GM23338 (cell line): ENCODE measurements around the gene LAMTOR5. TPM values are rescaled to one million over a fixed set of nuclear protein-coding genes. Genes with fewer than 3 reads are reported as not detected.

ENCODE experiments used
- EZH2 ChIP-seq: fragments of 200-600 bp; sonication (generic); IDR thresholded peaks from one replicate; pipeline ENCODE4 v1.8.0; 2017; ENCODE audit warnings: antibody characterized with exemption, mild to moderate bottlenecking, low read depth; ENCODE audit not compliant: unreplicated experiment
- EZH2phosphoT487 ChIP-seq: fragments of 200-600 bp; sonication (generic); IDR thresholded peaks from one replicate; pipeline ENCODE4 v1.8.1; 2018; ENCODE audit warnings: antibody characterized with exemption; ENCODE audit not compliant: unreplicated experiment
- polyA plus RNA-seq: library from polyadenylated mRNA; unstranded; fragments of >200 nt; fragmentation: Nextera tagmentation; extraction: Ambion mirVana; gene quantifications from 2 replicates; pipeline ENCODE4 v1.2.1, GENCODE V29; 2016
- total RNA-seq: library from RNA; depleted of rRNA; stranded (reverse); fragments of >200 nt; shearing (Covaris generic); gene quantifications from 2 replicates; pipeline ENCODE4 v1.2.3, GENCODE V29; 2014
- TF ChIP-seq, protein P1 (sequence below): fragments of 250-450 bp; sonication (Bioruptor Pico); IDR thresholded peaks from 2 replicates; pipeline ENCODE4 v1.5.0; 2020; ENCODE audit warnings: mild to moderate bottlenecking, moderate library complexity
- TF ChIP-seq, protein P2 (sequence below), 2 experiments: fragments of 200-600 bp in 1 of 2; sonication (generic) in 1 of 2; conservative IDR thresholded peaks; 2 replicates each; pipeline versions ENCODE4 v1.5.1 to v1.6.1; 2016 to 2017; ENCODE audit warnings: antibody characterized with exemption in 2 of 2, low read depth in 2 of 2, mild to moderate bottlenecking in 2 of 2, moderate library complexity in 1 of 2
- TF ChIP-seq, protein P3 (sequence below): IDR thresholded peaks from one replicate; pipeline ENCODE4 v1.6.1; 2018; ENCODE audit warnings: antibody characterized with exemption; ENCODE audit not compliant: unreplicated experiment
- TF ChIP-seq, protein P4 (sequence below): IDR thresholded peaks from 2 replicates; pipeline ENCODE4 v1.6.1; 2016; ENCODE audit warnings: antibody characterized with exemption

Gene LAMTOR5
- total and polyA plus RNA-seq, 2 experiments from 2014 or later = 41.0 to 246 TPM

DNA sequence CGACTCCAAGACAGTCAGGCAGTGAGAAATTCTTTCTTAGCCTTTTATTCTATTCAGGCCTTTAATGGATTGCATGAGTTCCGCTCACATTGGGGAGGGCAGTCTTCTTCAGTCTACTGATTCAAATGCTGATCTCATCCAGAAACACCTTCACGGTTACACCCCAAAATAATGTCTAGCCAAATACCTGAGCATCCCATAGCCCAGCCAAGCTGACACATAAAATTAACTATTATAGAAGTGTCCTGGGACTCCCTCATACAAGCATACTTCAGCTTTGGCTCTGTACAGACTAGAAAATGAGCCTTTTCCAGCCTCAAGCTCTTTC is 13.0 kb downstream of the LAMTOR5 start (continued):
- TF ChIP-seq, protein P1, sequence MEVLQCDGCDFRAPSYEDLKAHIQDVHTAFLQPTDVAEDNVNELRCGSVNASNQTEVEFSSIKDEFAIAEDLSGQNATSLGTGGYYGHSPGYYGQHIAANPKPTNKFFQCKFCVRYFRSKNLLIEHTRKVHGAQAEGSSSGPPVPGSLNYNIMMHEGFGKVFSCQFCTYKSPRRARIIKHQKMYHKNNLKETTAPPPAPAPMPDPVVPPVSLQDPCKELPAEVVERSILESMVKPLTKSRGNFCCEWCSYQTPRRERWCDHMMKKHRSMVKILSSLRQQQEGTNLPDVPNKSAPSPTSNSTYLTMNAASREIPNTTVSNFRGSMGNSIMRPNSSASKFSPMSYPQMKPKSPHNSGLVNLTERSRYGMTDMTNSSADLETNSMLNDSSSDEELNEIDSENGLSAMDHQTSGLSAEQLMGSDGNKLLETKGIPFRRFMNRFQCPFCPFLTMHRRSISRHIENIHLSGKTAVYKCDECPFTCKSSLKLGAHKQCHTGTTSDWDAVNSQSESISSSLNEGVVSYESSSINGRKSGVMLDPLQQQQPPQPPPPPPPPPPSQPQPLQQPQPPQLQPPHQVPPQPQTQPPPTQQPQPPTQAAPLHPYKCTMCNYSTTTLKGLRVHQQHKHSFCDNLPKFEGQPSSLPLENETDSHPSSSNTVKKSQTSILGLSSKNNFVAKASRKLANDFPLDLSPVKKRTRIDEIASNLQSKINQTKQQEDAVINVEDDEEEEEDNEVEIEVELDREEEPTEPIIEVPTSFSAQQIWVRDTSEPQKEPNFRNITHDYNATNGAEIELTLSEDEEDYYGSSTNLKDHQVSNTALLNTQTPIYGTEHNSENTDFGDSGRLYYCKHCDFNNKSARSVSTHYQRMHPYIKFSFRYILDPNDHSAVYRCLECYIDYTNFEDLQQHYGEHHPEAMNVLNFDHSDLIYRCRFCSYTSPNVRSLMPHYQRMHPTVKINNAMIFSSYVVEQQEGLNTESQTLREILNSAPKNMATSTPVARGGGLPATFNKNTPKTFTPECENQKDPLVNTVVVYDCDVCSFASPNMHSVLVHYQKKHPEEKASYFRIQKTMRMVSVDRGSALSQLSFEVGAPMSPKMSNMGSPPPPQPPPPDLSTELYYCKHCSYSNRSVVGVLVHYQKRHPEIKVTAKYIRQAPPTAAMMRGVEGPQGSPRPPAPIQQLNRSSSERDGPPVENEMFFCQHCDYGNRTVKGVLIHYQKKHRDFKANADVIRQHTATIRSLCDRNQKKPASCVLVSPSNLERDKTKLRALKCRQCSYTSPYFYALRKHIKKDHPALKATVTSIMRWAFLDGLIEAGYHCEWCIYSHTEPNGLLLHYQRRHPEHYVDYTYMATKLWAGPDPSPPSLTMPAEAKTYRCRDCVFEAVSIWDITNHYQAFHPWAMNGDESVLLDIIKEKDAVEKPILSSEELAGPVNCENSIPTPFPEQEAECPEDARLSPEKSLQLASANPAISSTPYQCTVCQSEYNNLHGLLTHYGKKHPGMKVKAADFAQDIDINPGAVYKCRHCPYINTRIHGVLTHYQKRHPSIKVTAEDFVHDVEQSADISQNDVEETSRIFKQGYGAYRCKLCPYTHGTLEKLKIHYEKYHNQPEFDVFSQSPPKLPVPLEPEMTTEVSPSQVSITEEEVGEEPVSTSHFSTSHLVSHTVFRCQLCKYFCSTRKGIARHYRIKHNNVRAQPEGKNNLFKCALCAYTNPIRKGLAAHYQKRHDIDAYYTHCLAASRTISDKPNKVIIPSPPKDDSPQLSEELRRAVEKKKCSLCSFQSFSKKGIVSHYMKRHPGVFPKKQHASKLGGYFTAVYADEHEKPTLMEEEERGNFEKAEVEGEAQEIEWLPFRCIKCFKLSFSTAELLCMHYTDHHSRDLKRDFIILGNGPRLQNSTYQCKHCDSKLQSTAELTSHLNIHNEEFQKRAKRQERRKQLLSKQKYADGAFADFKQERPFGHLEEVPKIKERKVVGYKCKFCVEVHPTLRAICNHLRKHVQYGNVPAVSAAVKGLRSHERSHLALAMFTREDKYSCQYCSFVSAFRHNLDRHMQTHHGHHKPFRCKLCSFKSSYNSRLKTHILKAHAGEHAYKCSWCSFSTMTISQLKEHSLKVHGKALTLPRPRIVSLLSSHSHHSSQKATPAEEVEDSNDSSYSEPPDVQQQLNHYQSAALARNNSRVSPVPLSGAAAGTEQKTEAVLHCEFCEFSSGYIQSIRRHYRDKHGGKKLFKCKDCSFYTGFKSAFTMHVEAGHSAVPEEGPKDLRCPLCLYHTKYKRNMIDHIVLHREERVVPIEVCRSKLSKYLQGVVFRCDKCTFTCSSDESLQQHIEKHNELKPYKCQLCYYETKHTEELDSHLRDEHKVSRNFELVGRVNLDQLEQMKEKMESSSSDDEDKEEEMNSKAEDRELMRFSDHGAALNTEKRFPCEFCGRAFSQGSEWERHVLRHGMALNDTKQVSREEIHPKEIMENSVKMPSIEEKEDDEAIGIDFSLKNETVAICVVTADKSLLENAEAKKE (CRISPR knock-in tag) = no peak
- TF ChIP-seq, protein P2, sequence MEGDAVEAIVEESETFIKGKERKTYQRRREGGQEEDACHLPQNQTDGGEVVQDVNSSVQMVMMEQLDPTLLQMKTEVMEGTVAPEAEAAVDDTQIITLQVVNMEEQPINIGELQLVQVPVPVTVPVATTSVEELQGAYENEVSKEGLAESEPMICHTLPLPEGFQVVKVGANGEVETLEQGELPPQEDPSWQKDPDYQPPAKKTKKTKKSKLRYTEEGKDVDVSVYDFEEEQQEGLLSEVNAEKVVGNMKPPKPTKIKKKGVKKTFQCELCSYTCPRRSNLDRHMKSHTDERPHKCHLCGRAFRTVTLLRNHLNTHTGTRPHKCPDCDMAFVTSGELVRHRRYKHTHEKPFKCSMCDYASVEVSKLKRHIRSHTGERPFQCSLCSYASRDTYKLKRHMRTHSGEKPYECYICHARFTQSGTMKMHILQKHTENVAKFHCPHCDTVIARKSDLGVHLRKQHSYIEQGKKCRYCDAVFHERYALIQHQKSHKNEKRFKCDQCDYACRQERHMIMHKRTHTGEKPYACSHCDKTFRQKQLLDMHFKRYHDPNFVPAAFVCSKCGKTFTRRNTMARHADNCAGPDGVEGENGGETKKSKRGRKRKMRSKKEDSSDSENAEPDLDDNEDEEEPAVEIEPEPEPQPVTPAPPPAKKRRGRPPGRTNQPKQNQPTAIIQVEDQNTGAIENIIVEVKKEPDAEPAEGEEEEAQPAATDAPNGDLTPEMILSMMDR (conservative IDR thresholded peaks at IDR 0.05; ENCODE audit: low read depth in 2 of 2) = no peak
- TF ChIP-seq EZH2phosphoT487 = no peak
- TF ChIP-seq EZH2 = no peak
- TF ChIP-seq, protein P3, sequence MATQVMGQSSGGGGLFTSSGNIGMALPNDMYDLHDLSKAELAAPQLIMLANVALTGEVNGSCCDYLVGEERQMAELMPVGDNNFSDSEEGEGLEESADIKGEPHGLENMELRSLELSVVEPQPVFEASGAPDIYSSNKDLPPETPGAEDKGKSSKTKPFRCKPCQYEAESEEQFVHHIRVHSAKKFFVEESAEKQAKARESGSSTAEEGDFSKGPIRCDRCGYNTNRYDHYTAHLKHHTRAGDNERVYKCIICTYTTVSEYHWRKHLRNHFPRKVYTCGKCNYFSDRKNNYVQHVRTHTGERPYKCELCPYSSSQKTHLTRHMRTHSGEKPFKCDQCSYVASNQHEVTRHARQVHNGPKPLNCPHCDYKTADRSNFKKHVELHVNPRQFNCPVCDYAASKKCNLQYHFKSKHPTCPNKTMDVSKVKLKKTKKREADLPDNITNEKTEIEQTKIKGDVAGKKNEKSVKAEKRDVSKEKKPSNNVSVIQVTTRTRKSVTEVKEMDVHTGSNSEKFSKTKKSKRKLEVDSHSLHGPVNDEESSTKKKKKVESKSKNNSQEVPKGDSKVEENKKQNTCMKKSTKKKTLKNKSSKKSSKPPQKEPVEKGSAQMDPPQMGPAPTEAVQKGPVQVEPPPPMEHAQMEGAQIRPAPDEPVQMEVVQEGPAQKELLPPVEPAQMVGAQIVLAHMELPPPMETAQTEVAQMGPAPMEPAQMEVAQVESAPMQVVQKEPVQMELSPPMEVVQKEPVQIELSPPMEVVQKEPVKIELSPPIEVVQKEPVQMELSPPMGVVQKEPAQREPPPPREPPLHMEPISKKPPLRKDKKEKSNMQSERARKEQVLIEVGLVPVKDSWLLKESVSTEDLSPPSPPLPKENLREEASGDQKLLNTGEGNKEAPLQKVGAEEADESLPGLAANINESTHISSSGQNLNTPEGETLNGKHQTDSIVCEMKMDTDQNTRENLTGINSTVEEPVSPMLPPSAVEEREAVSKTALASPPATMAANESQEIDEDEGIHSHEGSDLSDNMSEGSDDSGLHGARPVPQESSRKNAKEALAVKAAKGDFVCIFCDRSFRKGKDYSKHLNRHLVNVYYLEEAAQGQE = no peak
- TF ChIP-seq, protein P4, sequence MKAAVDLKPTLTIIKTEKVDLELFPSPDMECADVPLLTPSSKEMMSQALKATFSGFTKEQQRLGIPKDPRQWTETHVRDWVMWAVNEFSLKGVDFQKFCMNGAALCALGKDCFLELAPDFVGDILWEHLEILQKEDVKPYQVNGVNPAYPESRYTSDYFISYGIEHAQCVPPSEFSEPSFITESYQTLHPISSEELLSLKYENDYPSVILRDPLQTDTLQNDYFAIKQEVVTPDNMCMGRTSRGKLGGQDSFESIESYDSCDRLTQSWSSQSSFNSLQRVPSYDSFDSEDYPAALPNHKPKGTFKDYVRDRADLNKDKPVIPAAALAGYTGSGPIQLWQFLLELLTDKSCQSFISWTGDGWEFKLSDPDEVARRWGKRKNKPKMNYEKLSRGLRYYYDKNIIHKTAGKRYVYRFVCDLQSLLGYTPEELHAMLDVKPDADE = no peak
